MV-4-11 (cell line): ENCODE data around the gene CWC27.

Experiments used
- DNase-seq: peaks from one replicate; lab custom pipeline; 2025; lab: John Stamatoyannopoulos, UW

Gene CWC27

DNA sequence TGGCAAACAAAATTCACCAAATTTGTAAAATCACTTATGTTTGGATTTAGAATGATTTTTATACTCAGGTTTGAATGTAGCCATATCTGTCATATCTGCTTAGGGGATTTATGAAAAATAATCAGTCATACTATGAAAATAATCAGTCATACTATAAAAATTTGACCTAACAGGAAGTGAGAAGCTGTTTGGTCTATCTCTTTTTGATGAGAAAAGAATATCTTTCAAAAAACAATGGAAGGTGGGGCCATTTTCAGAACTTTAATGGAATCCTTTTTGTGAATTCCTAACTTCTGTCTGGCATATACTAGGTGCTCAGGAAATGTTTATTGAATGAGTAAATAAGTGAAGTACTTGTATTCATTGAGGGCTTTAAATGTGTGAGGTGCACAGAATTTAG is 70.1 kb downstream of the CWC27 start:
- DNase-seq = no peak

DNA sequence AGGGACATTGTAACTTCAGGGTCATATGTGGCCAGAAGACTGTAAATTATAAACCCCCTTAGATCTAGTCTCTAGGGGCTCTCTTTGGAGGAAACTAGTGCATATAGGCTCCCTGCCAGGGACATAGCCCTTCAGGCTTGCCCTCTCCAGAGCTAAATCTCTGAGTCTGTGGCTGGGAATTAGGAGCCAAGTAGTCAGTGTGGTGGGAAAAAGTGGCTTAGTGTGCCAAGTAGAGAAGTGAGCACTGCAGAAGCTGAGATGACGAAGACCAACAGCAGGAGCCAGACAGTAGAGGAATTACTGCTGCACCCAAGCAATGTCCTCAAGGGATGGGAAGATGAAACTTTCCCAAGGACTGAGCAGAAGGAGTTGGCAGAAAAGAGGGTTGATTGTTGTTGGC is 71.2 kb downstream of the CWC27 start:
- DNase-seq = no peak

DNA sequence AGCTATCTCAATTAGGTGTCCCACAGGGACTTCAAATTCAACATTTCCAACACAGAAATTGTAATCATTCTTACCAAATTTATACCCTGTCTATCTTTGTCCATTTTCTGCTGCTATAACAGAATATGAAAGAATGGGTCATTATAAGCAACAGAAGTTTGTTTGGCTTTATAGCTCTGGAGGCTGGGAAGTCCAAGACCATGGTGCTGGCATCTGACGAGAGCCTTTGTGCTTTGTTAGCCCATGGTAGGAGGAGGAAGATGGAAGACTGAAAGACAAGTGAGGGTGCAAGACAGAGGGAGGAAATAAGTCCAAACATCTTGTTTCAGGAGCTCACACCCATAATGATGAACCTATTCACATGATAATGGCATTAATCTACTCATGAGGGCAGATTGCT is 72.2 kb downstream of the CWC27 start:
- DNase-seq = no peak

DNA sequence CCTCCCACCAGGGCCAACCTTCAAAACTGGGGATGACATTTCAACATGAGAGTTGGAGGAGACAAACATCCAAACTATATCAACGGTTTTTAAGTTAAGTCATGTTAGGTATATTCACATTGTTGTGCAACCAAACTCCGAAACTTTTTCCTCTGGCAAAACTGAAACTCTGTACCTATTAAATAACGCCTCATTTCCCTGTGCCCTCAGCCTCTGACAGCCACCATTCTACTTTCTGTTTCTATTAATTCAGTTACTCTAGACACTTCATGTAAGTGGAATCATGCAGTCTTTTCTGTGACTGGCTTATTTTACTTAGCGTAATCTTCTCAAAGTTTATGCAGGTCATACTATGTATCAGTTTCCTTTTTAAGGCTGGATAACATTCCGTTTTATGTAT is 85.0 kb downstream of the CWC27 start:
- DNase-seq = no peak

DNA sequence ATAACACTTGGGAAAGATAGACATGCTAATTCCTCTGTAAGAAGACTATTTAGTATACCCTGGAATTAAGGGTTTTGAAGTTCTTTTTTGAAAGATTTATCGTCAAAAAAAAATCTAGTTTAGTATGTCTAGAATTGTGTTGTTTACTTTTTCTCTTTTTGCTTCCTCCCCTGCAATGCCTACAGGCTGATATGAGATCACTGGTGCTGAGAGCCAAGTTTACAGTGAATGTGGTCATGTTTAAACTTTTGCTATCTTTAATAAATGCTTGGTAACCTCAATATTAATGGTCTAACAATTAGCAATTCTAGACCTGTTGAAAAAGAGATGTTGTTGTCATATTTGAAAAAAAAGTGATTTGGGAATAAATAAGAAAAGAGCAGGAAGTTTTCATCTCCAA is 86.1 kb downstream of the CWC27 start:
- DNase-seq = no peak

DNA sequence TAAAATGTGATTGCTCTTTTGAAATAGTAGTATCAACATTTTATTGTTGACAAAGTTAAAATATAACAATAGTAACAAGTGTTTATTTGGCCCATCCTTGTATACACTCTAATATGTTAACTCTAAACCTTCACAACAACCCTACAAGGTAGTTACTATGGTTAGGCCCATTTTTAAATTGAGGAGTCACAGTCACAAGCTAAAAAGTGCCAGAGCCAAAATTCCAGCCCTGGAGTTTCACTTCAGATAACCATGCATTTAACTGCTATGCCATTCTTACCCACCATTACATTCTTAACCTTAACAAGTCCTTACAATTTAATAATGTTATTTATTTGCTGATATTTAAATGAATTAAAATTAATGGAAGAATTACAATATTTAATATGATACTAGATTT is 91.2 kb downstream of the CWC27 start:
- no peak for DNase-seq

DNA sequence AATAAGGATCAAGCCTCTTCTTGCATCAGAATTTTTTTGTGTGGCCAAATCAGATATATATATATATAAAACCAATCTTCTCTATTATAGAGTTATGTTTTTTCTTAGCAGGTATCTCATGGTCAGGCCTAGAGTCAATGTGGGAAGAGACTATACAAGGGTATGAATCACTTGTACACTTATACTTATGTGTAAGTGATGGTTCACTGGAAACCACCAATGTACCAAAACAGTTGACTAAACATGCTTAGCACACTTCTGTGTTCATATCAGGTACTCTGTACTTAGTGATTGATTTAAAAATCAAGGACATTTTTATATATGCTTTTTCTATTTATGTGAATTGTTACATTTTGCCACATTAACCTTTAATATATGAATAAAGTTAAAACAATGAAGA is 92.6 kb downstream of the CWC27 start:
- DNase-seq = no peak

DNA sequence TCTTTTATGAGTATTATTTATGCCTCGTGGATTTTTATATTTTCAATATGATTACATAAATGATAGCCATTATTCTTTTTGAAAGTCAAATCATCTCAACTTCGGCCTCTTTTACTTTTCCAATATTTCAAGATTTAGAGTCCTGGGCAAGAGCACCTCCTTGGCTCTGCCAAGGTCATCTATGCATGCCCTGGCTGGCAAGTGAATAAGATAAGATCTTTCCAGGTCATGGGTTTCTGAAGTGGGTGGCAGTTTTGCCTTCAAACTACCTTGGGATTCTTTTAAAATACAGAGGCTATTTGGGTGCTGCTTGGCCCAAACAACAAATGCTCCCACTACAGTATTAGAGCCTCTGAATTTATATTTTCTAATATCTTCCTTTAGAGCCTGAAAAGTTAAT is 95.4 kb downstream of the CWC27 start:
- DNase-seq = no peak

DNA sequence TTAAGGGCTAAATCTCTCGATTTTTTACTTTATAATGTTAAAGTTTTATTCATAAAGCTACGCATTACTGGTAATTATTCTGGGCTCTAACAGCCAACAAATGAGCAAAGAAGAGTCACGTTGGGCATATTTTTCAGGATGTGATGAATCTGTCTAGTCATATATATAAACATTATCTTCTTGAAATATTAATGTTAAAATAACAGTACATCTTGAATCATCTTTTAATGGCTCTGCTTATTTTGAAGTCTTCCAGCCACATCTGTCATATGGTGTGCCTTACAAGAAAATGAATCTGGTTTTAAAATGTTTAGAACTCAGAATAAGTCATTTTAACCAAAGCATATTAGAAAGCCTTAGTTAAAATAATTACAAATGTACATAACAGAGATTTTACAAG is 96.9 kb downstream of the CWC27 start:
- no peak for DNase-seq

DNA sequence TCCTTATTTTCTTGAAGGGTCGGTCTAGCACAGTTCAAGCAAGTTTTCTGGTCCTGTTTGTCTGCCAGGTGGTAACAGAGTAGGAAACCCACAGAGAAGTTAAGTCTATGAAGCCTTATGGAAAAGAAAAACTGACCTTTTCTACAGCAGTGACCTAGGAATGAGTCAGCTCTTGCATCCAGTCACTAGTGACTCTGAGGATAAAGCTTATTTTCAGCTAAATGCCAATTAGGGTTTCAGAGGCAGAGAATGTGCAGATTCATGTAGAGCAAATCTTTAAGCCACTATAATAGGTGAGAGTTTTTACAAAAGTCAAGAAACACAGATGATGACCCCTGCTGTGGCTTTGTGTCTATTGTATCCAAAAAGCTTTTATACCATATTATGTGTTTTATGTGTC is 100.7 kb downstream of the CWC27 start:
- DNase-seq = no peak

DNA sequence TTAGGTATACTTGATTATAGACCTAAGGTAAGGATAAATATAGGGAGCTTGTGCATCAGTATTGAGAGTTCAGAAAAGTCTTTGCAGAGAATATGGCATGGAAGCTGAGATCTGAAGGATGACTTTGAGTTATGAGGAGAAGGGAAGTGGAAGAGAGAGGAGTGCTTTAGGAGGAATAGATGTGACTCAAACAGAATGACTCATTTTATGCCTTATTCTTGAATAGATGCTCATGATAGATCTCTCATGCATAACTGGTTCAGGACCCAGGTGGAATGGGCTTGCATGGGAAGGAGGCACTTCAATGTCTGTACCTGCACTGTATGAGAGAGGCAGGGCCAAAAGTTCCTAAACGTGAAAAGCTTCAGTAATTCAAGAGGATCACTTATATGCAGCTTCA is 103.3 kb downstream of the CWC27 start:
- DNase-seq = no peak

DNA sequence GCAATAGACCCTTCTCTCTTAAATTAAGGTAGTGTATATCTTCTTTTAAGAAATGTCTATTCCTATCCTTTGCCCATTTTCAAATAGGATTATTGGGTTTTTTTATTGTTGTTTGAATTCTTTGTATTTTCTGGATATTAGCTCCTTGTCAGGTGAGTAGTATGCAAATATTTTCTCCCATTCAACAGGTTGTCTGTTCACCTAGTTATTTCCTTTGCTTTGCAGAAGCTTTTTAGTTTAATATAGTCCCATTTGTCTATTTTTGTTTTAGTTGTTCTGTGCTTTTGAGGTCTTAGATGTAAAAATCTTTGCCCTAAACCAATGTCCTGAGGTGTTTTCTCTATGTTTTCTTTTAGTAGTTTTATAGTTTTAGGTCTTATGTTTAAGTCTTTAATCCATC is 104.7 kb downstream of the CWC27 start:
- DNase-seq = no peak

DNA sequence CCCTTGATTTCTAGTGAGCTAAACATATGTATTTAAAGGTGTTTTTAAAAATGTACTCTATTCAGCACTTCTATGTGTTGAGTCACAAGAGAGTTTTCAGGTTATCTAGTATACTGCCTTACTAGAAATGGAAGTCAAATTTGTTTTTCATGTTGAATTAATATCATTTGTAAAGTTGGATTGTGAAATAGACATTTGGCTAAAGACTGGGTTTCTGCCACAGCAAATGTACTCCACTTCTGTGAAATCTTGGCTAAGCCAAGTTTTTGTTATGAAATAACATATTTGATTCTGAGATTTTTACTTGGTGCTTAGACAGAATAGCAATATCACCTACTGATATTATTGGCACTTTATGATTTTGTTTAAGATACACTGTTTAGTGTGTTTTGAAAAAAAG is 106.0 kb downstream of the CWC27 start:
- DNase-seq = no peak

DNA sequence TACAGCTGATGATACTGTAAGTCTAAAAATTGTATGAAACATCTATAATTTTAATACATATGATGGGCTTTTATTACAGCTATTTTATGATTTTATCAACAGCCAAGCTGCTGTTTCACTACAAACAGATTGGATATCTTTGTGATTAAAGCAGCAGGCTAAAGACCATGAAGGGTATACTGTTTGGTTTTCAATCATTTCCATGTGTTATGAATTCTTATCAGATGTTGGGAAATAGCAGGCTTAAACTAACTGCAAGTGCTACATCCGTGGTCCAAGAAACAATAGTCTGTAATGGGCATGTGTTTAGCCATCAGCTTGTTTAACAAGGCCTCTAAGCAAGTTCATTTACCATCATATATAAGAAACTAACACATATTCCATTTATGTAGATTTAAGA is 107.5 kb downstream of the CWC27 start:
- DNase-seq = no peak

DNA sequence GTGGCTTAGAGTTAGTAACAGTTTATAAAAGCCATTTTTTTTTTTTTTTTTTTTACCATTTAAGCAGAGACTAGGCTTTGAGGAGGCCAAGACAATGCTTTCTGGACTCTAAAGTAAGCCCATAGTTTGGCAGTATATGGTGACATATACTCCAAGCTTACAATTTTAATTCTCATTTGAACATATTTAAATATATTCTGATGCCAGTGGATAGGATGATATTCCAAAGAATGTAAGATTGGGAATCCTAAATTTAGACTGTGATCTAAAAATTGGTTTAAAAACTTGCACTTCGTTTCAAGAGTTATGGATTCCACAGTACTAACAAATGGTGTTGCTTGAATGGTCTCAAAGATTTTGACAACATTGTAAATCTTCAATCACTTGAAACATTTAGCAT is 112.1 kb downstream of the CWC27 start:
- DNase-seq = no peak

DNA sequence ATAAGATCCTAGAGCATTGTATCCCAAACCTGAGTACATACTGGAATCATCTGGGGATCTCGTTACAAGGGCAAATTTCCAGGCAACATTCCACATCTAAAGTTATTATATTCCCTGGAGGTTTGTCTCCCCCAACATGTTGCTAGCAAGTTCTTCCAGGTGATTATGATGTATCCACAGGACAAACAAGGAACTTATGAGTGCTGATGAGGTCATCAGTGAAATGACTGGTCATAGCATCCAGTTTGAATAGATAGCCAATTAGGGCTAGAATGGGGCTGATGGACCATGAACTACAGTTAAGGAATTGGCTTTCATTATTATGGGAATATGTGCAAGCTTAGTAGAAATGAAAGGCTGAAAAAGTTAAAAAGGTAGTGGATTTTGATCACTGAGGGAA is 115.2 kb downstream of the CWC27 start:
- no peak for DNase-seq

DNA sequence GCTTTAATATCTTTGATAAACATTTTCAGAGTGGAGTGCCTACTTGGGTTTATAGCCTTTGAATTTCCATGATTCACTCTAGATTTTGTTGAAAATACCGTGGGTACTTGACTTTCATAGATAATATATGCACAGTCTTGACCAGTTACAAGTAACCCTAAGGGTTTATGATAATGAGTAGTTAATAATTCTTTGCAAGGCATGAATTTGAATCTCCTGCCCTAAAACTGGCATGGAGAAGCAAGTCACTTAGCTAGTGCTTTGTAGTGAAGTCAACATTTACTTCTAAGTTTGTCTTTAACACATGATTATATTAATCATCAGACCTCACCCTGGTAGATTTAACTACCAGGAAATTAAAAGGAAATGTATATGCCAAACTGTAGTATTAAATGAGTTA is 115.8 kb downstream of the CWC27 start:
- DNase-seq = no peak

DNA sequence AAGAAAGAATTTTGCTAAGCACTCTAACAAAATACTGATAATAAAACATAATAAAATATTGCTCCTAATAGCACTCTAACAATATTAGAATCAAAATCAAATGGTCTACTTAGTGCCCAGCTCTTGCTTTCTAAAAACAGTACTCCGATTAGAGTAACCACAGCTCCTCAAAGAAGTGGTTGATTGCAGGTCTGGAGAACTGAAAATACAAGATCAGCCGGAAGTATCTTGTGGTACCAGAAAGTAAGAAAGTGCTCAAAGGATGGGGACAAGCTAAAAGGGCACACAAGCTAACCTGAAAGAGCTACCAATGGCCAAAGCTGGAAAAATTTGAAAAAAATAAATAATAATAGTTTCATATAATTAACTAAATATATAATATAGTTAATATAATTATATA is 119.2 kb downstream of the CWC27 start:
- no peak for DNase-seq

DNA sequence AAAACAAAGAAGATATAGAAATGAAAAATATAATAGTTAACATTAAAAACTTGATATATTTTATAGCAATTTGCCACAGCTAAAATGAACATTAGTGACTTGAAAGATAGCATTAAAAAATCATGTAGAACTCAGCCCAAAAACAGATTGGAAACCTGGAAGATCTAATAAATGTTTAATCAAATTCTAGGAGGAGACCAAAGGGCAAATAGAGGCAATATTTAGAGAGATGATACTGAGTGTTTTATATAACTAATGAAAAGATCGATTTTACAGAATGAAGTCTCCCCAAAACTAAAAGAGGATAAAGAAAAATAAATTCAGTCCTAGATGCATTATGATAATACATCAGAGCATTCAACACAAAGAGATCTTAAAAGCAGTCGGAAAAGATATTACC is 127.0 kb downstream of the CWC27 start:
- no peak for DNase-seq

DNA sequence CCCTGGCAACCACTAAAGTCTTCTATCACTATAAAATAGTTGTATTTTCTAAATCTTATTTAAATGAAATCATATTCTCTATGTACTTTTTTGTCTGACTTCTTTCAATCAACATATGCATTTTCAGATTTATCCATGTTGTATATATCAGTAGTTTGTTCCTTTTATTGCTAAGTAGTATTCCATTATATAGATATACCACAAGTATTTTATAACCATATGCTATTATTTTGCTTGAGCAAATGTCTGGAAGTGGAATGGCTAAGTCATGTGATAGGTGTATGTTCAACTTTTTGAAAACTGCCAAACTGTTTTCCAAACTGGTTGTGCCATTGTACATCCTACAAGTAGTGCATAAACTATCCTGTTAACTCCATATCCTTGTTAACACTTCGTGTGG is 131.1 kb downstream of the CWC27 start:
- no peak for DNase-seq

DNA sequence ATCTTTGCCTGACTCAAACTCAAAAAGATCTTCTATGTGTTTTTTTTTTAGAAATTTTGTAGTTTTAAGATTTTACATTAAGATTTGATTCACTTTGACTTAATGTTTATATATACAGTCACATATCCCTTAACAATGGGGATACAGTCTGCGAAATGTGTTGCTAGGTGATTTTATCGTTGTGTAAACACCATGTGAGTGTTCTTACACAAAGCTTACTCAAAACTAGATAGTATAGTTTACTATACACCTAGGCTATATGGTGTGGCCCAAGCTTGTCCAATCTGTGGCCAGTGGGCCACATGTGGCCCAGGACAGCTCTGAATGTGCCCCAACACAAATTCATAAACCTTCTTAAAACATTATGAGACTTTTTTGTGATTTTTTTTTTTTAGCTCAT is 131.9 kb downstream of the CWC27 start:
- DNase-seq = no peak

DNA sequence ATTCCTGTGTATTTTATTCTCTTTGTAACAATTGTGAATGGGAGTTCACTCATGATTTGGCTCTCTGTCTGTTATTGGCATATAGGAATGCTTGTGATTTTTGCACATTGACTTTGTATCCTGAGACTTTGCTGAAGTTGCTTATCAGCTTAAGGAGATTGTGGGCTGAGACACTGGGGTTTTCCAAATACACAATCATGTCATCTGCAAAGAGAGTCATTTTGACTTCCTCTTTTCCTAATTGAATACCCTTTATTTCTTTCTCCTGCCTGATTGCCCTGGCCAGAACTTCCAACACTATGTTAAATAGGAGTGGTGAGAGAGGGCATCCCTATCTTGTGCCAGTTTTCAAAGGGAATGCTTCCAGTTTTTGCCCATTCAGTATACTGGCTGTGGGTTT is 138.7 kb downstream of the CWC27 start:
- DNase-seq = peak; percentile 11

DNA sequence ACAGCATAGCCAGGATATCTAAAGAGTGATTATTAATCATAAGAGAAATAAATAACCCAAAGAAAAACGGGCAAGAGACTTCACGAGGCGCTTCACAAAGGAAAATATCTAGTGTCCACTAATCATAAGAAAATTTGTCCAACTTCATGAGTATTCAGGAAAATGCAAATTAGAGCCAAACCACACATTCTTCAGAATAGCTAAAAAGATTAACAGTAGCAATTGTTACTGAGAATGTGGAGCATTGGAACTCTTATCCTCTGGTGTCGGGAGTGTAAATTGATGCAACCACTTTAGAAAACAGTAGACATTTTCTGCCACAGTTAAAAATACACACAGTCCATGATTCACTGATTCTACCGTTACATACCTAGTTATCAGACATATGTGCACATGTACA is 145.7 kb downstream of the CWC27 start:
- no peak for DNase-seq

DNA sequence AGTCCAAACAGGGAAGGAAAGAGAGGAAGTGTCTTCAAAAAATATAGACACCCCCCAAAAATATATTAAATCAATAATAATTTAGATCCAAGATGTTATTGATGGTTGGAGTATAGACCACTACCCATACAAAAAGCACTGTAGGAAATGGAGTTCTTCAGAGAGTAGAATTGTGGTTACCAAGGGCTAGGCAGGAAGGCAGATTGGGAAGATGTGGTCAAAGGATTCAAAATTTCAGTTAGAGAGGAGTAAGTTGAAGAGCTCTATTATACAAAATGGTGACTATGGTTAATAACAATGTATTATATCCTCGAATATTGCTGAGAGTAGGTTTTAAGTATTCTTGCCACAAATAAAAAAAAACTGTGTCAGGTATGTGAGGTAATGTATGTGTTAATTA is 149.4 kb downstream of the CWC27 start:
- peak; percentile 22 for DNase-seq

DNA sequence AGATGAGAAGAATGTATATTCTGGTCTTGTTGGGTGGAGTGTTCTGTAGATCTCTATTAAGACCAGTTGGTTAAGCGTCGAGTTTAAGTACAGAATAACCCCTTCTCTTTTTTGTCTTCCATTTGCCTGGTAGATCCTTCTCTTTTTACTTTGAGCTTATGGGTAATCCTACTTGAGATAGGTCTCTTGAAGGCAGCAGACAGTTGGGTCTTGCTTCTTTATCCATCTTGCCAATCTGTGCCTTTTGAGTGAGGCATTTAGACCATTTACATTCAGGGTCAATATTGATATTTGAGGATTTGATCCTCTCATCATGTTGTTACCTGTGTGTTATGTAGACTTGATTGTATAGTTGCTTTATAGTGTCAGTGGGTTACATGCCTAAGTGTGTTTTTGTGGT is 152.7 kb downstream of the CWC27 start:
- DNase-seq = no peak
